Osteocyte (in vitro differentiated cells): Measurements from ENCODE around the gene GPRIN1. TPM values are rescaled to one million over a fixed set of nuclear protein-coding genes. Genes with fewer than 3 reads are reported as not detected.

ENCODE experiments used
- DNase-seq: peaks from one replicate; pipeline ENCODE4 v3.0.0; 2021; ENCODE audit warnings: mixed read lengths; ENCODE audit not compliant: unreplicated experiment; ENCODE audit errors: extremely low spot score
- H3K27ac Mint-ChIP-seq: one replicate; pipeline ENCODE4 v1.8.0; 2021; ENCODE audit warnings: mild to moderate bottlenecking, mixed read lengths; ENCODE audit not compliant: unreplicated experiment
- H3K27me3 Mint-ChIP-seq: one replicate; pipeline ENCODE4 v1.8.0; 2021; ENCODE audit warnings: mixed read lengths; ENCODE audit not compliant: unreplicated experiment
- H3K36me3 Mint-ChIP-seq: one replicate; pipeline ENCODE4 v1.8.0; 2021; ENCODE audit warnings: mixed read lengths; ENCODE audit not compliant: unreplicated experiment
- H3K4me1 Mint-ChIP-seq: one replicate; pipeline ENCODE4 v1.8.0; 2021; ENCODE audit warnings: mixed read lengths; ENCODE audit not compliant: unreplicated experiment
- H3K4me3 Mint-ChIP-seq: one replicate; pipeline ENCODE4 v1.8.0; 2021; ENCODE audit warnings: mild to moderate bottlenecking, moderate library complexity, mixed read lengths; ENCODE audit not compliant: unreplicated experiment
- H3K9me3 Mint-ChIP-seq: one replicate; pipeline ENCODE4 v1.8.0; 2021; ENCODE audit warnings: mixed read lengths; ENCODE audit not compliant: unreplicated experiment
- CTCF ChIP-seq: fragments of 200-600 bp; sonication (generic); IDR thresholded peaks from 2 replicates; pipeline ENCODE4 v1.5.0; 2021; ENCODE audit warnings: antibody characterized with exemption, mild to moderate bottlenecking, moderate library complexity
- total RNA-seq: library from RNA; stranded (reverse); gene quantifications from 2 replicates; pipeline ENCODE4 v1.2.1, GENCODE V29; 2021

Gene GPRIN1
- total RNA-seq, 1 donor from 2014 or later = 1.6 TPM

GRCh38 chr5:176646049-176646706 lies 36.2 kb upstream of the GPRIN1 start:
- Mint-ChIP-seq H3K9me3 (no peaks in the 10 kb centered on the region), H3K4me1 (peaks cover 25% of the 10 kb centered on the region), H3K27ac (peak overlapping the region; percentile 93), H3K27me3 (no peaks in the 10 kb centered on the region), H3K36me3 (no peaks in the 10 kb centered on the region), H3K4me3 (peak overlapping the region; percentile 18)
- no peak for DNase-seq
- TF ChIP-seq CTCF = no peak

DNA sequence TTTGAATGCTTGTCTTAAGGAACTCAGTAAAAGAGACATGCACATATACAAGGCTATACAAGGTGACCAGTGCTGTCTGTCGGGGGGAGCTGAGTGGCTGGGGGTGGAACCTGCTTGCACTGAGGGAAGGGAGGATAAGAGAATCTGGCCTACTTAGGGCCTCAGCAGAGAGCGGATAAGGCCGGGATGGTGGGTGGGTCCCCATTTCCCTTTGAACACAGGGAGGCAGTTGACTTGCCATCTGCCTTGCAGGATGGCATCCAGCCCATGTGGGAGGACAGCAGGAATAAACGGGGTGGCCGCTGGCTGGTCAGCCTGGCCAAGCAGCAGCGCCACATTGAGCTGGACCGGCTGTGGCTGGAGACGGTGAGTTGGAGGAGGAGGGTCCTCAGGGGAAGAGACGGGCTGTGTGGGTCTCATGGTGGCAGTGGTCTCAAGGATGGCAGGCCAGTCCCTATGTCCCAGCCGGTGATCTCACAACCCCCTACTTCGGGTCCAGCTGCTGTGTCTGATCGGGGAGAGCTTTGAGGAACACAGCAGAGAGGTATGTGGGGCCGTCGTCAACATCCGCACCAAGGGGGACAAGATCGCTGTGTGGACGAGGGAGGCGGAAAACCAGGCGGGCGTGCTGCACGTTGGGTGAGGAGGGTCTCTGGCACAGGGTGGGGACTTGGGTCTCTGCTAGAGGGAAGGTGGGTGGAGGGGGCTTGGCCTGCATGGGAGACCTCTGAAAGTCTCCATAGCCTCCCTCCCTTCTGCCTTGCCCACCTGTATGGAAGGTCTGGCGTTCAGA lies 35.1 kb upstream of the GPRIN1 start:
- no peak for TF ChIP-seq CTCF
- DNase-seq = no peak
- Mint-ChIP-seq H3K36me3 (no peaks in the 10 kb centered on the region), H3K9me3 (no peaks in the 10 kb centered on the region), H3K4me1 (peaks cover 25% of the 10 kb centered on the region), H3K27me3 (no peaks in the 10 kb centered on the region), H3K4me3 (no peak overlapping the region), H3K27ac (no peak overlapping the region)

- H3K27ac Mint-ChIP-seq = no peak overlapping the region
- no peak overlapping the region for H3K4me3 Mint-ChIP-seq
- no peaks in the 10 kb centered on the region for H3K27me3 Mint-ChIP-seq
- peaks cover 21% of the 10 kb centered on the region for H3K4me1 Mint-ChIP-seq
- DNase-seq = no peak
- no peaks in the 10 kb centered on the region for H3K9me3 Mint-ChIP-seq
- no peak for TF ChIP-seq CTCF
- H3K36me3 Mint-ChIP-seq = no peaks in the 10 kb centered on the region
Observed at GRCh38 chr5:176644294-176644693, 34.3 kb upstream of the GPRIN1 start.

DNA sequence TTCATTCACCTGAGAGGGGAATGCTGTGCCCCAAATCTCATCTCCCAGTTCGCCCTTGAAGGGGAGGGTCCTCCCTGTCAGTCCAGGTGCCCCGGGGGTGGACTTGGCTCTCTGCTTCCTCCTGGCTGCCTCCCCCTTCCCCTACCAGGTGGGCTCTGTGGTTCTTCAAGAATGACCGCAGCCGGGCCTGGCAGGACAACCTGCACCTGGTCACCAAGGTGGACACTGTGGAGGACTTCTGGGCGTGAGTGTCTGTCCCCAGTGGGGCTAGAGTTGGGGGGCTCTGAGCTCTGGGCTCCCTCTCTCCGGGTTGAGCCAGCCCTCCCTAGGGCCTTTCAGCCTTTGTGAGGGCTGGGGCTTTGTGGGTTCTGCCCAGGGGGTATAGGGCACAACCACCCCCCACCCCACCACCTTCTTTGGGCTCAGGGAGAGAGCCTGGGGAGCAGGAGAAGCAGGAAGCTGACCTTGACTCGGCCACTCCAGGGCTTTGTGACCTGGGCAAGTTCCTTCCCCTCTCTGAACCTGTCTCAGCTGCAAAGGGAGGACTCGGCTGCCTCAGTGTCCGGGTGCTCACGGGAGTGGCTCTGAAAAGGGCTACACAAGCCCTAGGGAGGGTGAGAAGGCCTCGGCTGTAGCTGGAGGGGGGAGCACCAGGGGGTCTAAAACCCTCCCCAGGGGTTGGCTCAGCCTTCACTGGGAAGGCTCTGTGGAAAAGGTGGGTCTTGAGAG lies 33.7 kb upstream of the GPRIN1 start:
- peaks cover 16% of the 10 kb centered on the region for H3K4me1 Mint-ChIP-seq
- H3K4me3 Mint-ChIP-seq = no peak overlapping the region
- TF ChIP-seq CTCF = no peak
- DNase-seq = no peak
- H3K36me3 Mint-ChIP-seq = no peaks in the 10 kb centered on the region
- H3K9me3 Mint-ChIP-seq = no peaks in the 10 kb centered on the region
- H3K27me3 Mint-ChIP-seq = no peaks in the 10 kb centered on the region
- H3K27ac Mint-ChIP-seq = no peak overlapping the region
